Fibroblast of the aortic adventitia (primary cell): ENCODE data around the gene CDH13. TPM values are rescaled to one million over a fixed set of nuclear protein-coding genes. Genes with fewer than 3 reads are reported as not detected.

Source experiments
- DNase-seq: peaks from one replicate; pipeline ENCODE4 v3.0.0-alpha.2; 2010; ENCODE audit warnings: low read depth
- H3K4me3 ChIP-seq: 2 replicates; pipeline ENCODE4 v1.5.1; 2011; ENCODE audit warnings: low read depth, mild to moderate bottlenecking, control low read depth, low read length, moderate library complexity
- total RNA-seq: library from RNA; depleted of rRNA; stranded (reverse); fragments of >200 nt; gene quantifications from 2 replicates; pipeline ENCODE4 v1.2.3, GENCODE V29; 2012; ENCODE audit warnings: low replicate concordance
- TF ChIP-seq, protein P1 (sequence below): IDR thresholded peaks from 2 replicates; pipeline ENCODE4 v1.5.1; 2011; ENCODE audit warnings: mild to moderate bottlenecking, low read length, control low read depth, inconsistent platforms; ENCODE audit not compliant: insufficient read depth

CDH13 gene
- total RNA-seq, 1 donor, result 55.7 TPM

DNA sequence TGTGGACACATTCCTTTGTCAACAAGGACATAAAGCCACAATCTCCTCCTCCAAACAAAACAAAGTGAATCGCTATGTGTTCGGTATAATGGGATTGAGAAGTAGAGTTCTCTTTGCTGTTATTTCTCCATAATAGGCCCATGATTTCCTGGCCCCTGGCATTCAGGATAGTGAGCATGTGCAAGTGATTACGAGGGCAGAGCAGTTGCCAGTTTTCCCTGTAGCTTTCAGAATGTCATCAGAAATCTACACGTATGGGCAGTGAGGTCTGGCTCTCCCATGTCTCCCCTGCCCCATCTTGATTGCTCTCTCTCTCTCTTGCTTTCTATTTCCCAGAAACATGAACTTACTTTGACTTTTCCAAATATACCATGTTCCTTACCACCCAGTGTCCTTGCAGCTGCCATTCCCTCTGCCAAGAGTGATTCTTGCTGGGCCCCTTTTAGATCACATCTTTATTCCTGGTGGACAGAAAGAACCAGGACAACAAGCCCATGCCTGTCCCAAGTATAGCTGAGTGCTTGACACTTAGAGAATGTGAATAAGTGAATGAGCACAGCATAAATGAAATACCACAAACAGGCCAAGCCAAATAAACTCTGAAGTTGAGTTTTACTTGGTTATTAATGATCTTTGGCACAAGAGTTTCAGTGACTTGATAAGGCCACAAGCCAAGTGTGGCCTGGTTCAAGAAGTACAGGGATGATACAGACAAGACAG, 273.1 kb downstream of the CDH13 start:
- peak; percentile 44 for DNase-seq
- no peak overlapping the region for H3K4me3 ChIP-seq
- TF ChIP-seq, protein P1, sequence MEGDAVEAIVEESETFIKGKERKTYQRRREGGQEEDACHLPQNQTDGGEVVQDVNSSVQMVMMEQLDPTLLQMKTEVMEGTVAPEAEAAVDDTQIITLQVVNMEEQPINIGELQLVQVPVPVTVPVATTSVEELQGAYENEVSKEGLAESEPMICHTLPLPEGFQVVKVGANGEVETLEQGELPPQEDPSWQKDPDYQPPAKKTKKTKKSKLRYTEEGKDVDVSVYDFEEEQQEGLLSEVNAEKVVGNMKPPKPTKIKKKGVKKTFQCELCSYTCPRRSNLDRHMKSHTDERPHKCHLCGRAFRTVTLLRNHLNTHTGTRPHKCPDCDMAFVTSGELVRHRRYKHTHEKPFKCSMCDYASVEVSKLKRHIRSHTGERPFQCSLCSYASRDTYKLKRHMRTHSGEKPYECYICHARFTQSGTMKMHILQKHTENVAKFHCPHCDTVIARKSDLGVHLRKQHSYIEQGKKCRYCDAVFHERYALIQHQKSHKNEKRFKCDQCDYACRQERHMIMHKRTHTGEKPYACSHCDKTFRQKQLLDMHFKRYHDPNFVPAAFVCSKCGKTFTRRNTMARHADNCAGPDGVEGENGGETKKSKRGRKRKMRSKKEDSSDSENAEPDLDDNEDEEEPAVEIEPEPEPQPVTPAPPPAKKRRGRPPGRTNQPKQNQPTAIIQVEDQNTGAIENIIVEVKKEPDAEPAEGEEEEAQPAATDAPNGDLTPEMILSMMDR, result no peak

DNA sequence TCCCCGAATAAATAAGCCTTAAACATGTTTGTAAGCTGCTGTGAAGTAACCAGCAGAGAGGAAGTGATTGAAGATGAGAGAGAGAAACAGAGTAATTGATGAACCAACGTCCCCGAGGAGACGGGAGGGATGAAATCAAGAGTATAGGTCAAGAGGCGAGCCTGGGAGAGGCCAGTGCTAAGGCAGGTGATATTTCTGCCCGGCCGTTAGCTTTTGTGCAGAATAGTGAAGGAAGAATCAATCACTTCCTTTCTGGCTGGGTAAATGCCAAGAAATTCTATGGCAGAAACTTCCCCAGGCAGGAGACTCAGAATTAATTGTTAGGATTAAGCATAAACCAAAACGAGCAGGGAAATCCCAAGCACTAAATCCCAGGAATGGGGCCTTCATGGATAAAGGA, 273.8 kb downstream of the CDH13 start:
- H3K4me3 ChIP-seq, result no peak overlapping the region
- no peak for DNase-seq

DNA sequence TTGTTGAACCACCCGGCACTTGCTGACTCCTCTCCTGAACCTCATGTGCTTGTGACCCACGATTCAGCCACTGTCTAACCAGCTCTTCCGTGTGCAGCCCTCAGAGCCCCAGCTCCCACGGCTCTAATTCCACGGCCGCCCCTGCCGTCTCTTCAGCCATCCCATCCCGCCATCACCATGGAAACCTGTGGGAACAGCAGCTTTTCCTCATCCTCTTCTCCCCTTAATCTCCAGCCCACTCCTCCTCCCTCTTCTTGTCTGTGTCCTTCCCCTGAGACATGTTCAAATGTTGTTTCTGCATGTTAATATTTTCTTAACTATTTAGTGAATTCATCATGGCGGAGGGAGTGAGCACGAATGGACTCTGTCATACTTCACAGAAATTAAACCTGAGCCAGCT, 285.2 kb downstream of the CDH13 start:
- no peak overlapping the region for H3K4me3 ChIP-seq
- TF ChIP-seq, protein P1, result no peak
- DNase-seq, result no peak

More for the DNA sequence above, 273.8 kb downstream of the CDH13 start:
- TF ChIP-seq, protein P1, result no peak

DNA sequence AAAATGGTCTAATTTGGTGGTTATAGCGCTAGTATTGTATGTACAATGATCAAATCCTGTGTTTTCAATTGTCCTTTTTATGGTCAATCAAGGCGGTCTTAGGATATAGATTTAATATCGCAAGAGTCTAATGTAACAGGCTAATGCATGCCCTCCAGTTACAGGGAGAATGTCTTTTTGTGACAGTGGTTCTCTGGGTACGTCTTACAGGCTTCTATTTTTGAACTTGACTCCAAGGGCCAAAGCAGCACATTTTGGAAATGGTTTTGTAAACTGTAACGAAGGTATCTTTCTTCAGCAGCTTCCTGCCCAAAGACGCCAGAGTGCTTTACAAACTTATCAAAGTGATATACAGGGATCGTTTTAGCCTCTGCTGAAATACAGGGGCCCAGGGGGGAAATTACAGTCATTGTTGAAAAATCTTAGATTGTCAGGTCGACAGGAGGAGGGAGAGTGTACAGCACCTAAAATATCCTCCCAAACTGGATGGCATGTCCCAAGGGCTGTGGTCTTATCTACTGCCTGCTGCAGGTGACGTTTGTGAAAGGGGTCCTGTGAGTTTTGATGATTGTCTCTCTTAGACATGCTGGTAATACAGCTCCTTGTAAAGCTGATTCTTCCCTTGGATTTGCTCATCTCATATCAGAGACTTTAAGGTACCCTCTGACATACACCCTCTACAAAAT, 288.5 kb downstream of the CDH13 start:
- DNase-seq, result no peak
- TF ChIP-seq, protein P1, result no peak
- H3K4me3 ChIP-seq, result no peak overlapping the region

DNA sequence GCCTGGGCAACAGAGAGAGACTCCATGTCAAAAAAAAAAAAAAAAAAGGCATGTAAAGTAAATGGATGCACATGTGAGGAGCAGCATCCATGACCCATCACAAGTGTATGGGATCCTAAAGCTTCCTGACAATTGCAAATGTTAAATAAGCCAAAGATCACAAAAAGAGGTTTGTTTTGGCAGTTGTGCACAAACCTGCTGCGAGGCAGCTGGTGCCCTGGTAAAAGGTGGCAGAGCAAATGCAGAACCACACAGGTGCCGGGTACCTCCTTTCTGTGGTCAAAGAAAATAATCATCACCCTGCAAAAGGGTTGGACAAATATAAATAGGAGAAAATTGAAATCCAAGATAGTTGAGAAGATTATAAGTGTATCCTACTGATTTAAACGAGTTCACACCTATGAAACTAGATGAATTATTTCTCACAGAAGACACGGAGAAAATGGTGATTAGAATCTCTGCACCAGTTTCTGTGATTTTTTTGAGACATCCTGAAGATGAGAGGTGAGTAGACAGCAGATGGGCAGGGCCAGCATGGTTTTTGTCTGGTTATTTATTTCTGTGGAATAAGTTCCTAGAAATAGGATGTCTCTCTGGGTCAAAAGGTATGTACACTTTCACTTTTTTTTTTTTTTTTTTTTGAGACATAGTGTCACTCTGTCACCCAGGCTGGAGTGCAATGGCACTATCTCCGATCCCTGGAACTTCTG, 291.3 kb downstream of the CDH13 start:
- no peak for DNase-seq

DNA sequence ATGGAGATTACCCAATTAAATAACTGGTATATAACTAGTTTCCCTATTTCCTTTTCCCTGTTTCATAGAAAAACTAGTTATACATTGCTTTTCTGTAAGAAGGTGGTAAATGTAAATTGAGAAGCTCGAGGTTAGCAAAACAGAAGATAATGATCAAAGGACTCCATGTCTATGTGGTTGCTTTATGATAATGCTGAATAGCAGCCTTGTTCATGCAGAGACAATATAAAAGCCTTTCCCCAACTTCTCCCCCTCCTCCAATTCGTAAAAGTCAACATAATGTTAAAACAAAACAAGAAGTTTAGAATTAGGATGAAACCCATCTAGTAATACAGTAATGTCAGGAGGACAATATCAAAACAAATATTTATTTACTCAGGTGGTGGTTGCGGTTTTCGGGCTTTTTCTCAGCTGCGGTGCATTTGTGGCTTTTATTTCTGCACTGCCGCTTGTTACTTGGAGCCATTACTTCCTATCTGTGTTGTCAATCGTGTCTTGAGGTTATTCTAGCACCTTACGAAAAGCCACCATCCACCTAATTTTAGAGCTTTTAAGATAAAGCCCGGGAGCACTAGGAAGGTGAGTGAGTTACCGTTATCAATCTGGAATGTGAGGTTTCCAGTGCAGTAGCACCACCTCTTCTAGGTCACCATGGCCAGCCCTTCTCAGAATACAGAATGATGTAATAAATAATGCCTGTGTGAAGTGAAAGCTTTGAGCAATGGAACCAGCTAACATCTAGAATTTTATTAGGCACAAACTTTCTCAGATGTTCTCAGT, 297.5 kb downstream of the CDH13 start:
- DNase-seq, result no peak
- TF ChIP-seq, protein P1, result no peak

More for the DNA sequence above, 291.3 kb downstream of the CDH13 start:
- H3K4me3 ChIP-seq, result no peak overlapping the region
- TF ChIP-seq, protein P1, result no peak

More for the DNA sequence above, 297.5 kb downstream of the CDH13 start:
- H3K4me3 ChIP-seq, result no peak overlapping the region
